ENCODE measurements around the gene ABCB8. TPM values are rescaled to one million over a fixed set of nuclear protein-coding genes. Genes with fewer than 3 reads are reported as not detected.
A peak's percentile ranks its signal among the peaks of the same experiment; 100 is the strongest.

ABCB8 gene
- total and polyA plus RNA-seq, 9 of the 15 experiments (the other 6 are each of a cell fraction or from before 2014, with no cell fraction given) = 7.6 to 106 (median 36.3) TPM

DNA sequence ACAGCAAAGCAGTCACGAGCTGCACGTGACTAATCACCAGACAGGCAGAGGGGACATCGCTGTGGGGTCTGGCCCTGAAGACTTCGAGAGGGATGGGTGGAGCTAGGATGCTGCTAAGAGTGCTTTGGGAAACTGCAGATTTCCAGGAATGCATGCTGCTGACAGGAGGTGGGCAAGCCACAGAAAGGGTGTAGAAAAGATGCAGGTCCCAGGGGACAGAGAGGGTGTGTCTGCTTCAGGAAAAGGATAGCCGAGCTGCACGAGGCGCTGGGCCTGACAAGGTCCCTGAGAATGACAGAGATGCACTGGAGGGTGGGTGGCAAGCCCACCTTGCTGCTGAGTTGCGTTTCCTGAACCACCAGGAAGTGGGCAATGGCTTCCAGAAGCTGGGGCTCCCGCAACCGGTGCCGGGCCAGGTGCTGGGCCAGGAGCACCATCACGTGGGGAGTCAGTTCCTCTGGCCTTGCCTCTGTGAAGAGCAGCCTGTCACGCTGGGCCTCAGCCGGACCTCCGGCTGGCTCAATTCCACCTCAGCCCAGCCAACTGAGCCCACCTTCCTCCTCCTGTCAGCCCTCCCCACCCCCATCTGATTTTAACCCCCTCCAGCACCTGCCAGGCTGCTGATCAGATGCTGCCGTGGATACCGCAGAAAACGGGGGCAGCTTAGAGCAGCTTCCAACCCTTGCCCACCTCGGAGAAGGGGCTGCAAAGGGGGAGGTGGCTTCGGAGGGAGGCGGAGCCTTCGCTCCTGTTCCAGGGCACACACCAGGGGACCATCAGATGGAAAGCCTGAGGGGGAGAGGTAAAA lies 50.2 kb downstream of the ABCB8 start (continued):
- TF ChIP-seq USF1 (CRISPR knock-in tag; IDR thresholded peaks at IDR 0.05) (peak; percentile 93), ELF2 (CRISPR knock-in tag; IDR thresholded peaks at IDR 0.05) (peak; percentile 42; the same call in 1 of the 2 replicates), PML (IDR thresholded peaks at IDR 0.05; ENCODE audit: low read length) (no peak), ZNF583 (CRISPR knock-in tag; IDR thresholded peaks at IDR 0.05) (0 out of 2 replicates have a peak, but pooled peaks have one; percentile 46), E2F8 (IDR thresholded peaks at IDR 0.05; ENCODE audit: low read depth, partially characterized antibody) (peak; percentile 5), SETDB1 (IDR thresholded peaks at IDR 0.05; ENCODE audit: low read length) (no peak), HMGXB4 (CRISPR knock-in tag; IDR thresholded peaks at IDR 0.05) (no peak), ZBTB11 (CRISPR knock-in tag; IDR thresholded peaks at IDR 0.05) (no peak), HDAC1 (IDR thresholded peaks at IDR 0.05) (peak in 1 of 2 experiments; percentile 34; a peak in 1 of 4 replicates)
- TF ChIP-seq, protein P1, sequence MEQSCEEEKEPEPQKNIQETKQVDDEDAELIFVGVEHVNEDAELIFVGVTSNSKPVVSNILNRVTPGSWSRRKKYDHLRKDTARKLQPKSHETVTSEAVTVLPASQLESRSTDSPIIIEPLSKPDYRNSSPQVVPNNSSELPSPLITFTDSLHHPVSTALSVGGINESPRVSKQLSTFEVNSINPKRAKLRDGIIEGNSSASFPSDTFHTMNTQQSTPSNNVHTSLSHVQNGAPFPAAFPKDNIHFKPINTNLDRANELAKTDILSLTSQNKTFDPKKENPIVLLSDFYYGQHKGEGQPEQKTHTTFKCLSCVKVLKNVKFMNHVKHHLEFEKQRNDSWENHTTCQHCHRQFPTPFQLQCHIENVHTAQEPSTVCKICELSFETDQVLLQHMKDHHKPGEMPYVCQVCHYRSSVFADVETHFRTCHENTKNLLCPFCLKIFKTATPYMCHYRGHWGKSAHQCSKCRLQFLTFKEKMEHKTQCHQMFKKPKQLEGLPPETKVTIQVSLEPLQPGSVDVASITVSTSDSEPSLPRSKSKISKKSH (CRISPR knock-in tag; IDR thresholded peaks at IDR 0.05) = 0 out of 2 replicates have a peak, but pooled peaks have one; percentile 30

Data from K562 (cell line).